ENCODE data around the gene UGT2B10. TPM values are rescaled to one million over a fixed set of nuclear protein-coding genes. Genes with fewer than 3 reads are reported as not detected.

Gene UGT2B10
- total RNA-seq, 1 experiment from 2014 or later, result not detected

- H3K79me1 ChIP-seq (ENCODE audit: insufficient read depth, low read depth, low read length, poor library complexity, severe bottlenecking), result no peaks in the 10 kb centered on the region
- no peak overlapping the region for H2BK15ac ChIP-seq (ENCODE audit: low read depth, low read length)
- no peaks in the 10 kb centered on the region for H3K4me1 ChIP-seq (ENCODE audit: insufficient read depth, low read length)
- H2BK120ac ChIP-seq (ENCODE audit: low read depth, low read length, poor library complexity, severe bottlenecking), result no peak overlapping the region
- no peak overlapping the region for H3K4me2 ChIP-seq (ENCODE audit: insufficient read depth, insufficient read length, low read length)
- no peak overlapping the region for H2BK20ac ChIP-seq (ENCODE audit: low read depth, low read length, poor library complexity, severe bottlenecking)
- no peak overlapping the region for H3K23ac ChIP-seq (ENCODE audit: insufficient read length, low read depth, low read length)
- Mint-ChIP-seq H3K27ac (no peak overlapping the region), H3K36me3 (ENCODE audit: insufficient read depth in 1 of 3, low read depth in 3 of 3) (peaks cover 0 to 5% (median 2%) of the 10 kb centered on the region in 3 experiments; a peak in 5 of 7 replicates), H3K4me1 (peaks cover 0 to 11% of the 10 kb centered on the region in 2 experiments; a peak in 2 of 4 replicates), H3K4me3 (no peak overlapping the region), H3K9me3 (peaks cover 3 to 4% of the 10 kb centered on the region in 2 experiments; a peak in 3 of 5 replicates), H3K27me3 (ENCODE audit: low read depth) (no peaks in the 10 kb centered on the region)
- H3T11ph ChIP-seq (ENCODE audit: low read length), result no peak overlapping the region
- no peak for TF ChIP-seq CTCF (conservative IDR thresholded peaks at IDR 0.05)
- no peak overlapping the region for H2AFZ ChIP-seq (ENCODE audit: low read length)
- no peak for DNase-seq
- no peak overlapping the region for H2AK5ac ChIP-seq (ENCODE audit: insufficient read length, low read length)
- no CpG with 5 or more reads among the region's 2 CpGs for WGBS (ENCODE audit: extremely low coverage, insufficient read length, low lambda C conversion rate)
- no peaks in the 10 kb centered on the region for H3K27me3 ChIP-seq (ENCODE audit: insufficient read depth, low read length)
- H4K91ac ChIP-seq (ENCODE audit: insufficient read length, low read depth, low read length), result no peak overlapping the region
- H4K20me1 ChIP-seq (ENCODE audit: control insufficient read depth, insufficient read depth, insufficient read length), result no peaks in the 10 kb centered on the region
- no peaks in the 10 kb centered on the region for H3K23me2 ChIP-seq (ENCODE audit: insufficient read length, low read depth, low read length, poor library complexity, severe bottlenecking)
- H2BK5ac ChIP-seq (ENCODE audit: insufficient read length, low read length), result no peak overlapping the region
- H3K18ac ChIP-seq (ENCODE audit: insufficient read length, low read depth, low read length), result no peak overlapping the region
- no peak overlapping the region for H3K14ac ChIP-seq (ENCODE audit: insufficient read depth, low read length)
- H3K79me2 ChIP-seq (ENCODE audit: insufficient read depth, low read length), result no peaks in the 10 kb centered on the region
- no peak overlapping the region for H3K56ac ChIP-seq (ENCODE audit: insufficient read length, low read depth, low read length)
- no peaks in the 10 kb centered on the region for H3K9me3 ChIP-seq (ENCODE audit: control insufficient read depth, low read depth, low read length)
- H3K9ac ChIP-seq (ENCODE audit: extremely low read depth, insufficient read length, low read length), result no peak overlapping the region
- H4K5ac ChIP-seq (ENCODE audit: insufficient read length, low read depth, low read length), result no peak overlapping the region
- H3K27ac ChIP-seq (ENCODE audit: insufficient read length, low read depth, low read length), result no peak overlapping the region
- no peak overlapping the region for H4K8ac ChIP-seq (replicated peaks; ENCODE audit: insufficient read length, low read depth, low read length)
- no peak overlapping the region for H2BK12ac ChIP-seq (ENCODE audit: insufficient read length, low read depth, low read length)
- no peak overlapping the region for H3K4ac ChIP-seq (ENCODE audit: low read depth, low read length)
These were observed 56.2 kb downstream of the UGT2B10 start for GRCh38 chr4:68871809-68872642.

Measured in H9 (cell line).